H1 (cell line): ENCODE measurements around the gene PBX3. TPM values are rescaled to one million over a fixed set of nuclear protein-coding genes. Genes with fewer than 3 reads are reported as not detected.

Experiments used
- CTCF ChIA-PET: fragments of 300-600 bp; sonication (Branson Sonifier 250); formaldehyde crosslinking; loops from one replicate; lab custom pipeline; 2021; ENCODE audit not compliant: partially characterized antibody; lab: Charles Lee
- POLR2A ChIA-PET: fragments of 300-600 bp; sonication (Branson Sonifier 250); formaldehyde crosslinking; loops from one replicate; lab custom pipeline; 2021; ENCODE audit warnings: inconsistent platforms; ENCODE audit not compliant: partially characterized antibody; lab: Charles Lee
- DNase-seq, 2 experiments: peaks; one replicate each; pipeline versions ENCODE4 v3.0.0 to v3.0.0-alpha.2; 2010 to 2022; ENCODE audit warnings: low spot score in 2 of 2, low read depth in 1 of 2, mixed read lengths in 1 of 2
- FAIRE-seq: peaks from 2 replicates; lab custom pipeline; 2011; peaks lifted over from hg19 to GRCh38; lab: Jason Lieb, UNC
- H2AFZ ChIP-seq: 2 replicates; pipeline ENCODE4 v1.8.1; 2012; ENCODE audit warnings: low read length, inconsistent platforms
- H2AK5ac ChIP-seq: 2 replicates; pipeline ENCODE4 v1.6.1; 2013; ENCODE audit warnings: low read depth, low read length
- H2BK120ac ChIP-seq: replicated peaks from 2 replicates; pipeline ENCODE3; 2013; ENCODE audit warnings: low read depth, low read length, inconsistent platforms
- H2BK12ac ChIP-seq: 2 replicates; pipeline ENCODE4 v1.6.1; 2013; ENCODE audit warnings: low read depth, low read length
- H2BK15ac ChIP-seq: 2 replicates; pipeline ENCODE4 v1.6.1; 2013; ENCODE audit warnings: low read length
- H2BK20ac ChIP-seq: 2 replicates; pipeline ENCODE4 v1.6.1; 2013; ENCODE audit warnings: low read length
- H2BK5ac ChIP-seq: 2 replicates; pipeline ENCODE4 v1.6.1; 2013; ENCODE audit warnings: low read depth, low read length
- H3K14ac ChIP-seq: 2 replicates; pipeline ENCODE4 v1.6.1; 2013; ENCODE audit warnings: inconsistent platforms; ENCODE audit not compliant: insufficient read length
- H3K18ac ChIP-seq: 2 replicates; pipeline ENCODE4 v1.6.1; 2013; ENCODE audit warnings: low read length; ENCODE audit errors: extremely low read depth
- H3K23ac ChIP-seq: 2 replicates; pipeline ENCODE4 v1.6.1; 2013; ENCODE audit warnings: inconsistent platforms; ENCODE audit not compliant: insufficient read length
- H3K23me2 ChIP-seq: 2 replicates; pipeline ENCODE4 v1.6.1; 2013; ENCODE audit warnings: low read depth, low read length
- H3K27ac ChIP-seq: 2 replicates; pipeline ENCODE4 v1.6.1; 2011; ENCODE audit warnings: low read depth, low read length, inconsistent platforms
- H3K27me3 ChIP-seq, 4 experiments: replicated peaks in 1 of 4; 1 replicate in 1 of 4; 2 replicates in 3 of 4; pipeline versions ENCODE4 v1.6.1 to v1.8.1; 2011 to 2013; ENCODE audit warnings: low read length in 3 of 4, mild to moderate bottlenecking in 3 of 4, inconsistent platforms in 2 of 4, mixed read lengths in 2 of 4, moderate library complexity in 1 of 4; ENCODE audit not compliant: control insufficient read depth in 3 of 4, insufficient read depth in 3 of 4; ENCODE audit errors: extremely low read depth in 1 of 4
- H3K36me3 ChIP-seq, 4 experiments: 2 replicates each; pipeline versions ENCODE4 v1.6.1 to v1.8.1; 2011 to 2013; ENCODE audit warnings: mild to moderate bottlenecking in 4 of 4, low read length in 3 of 4, moderate library complexity in 2 of 4, control low read depth in 1 of 4, inconsistent platforms in 1 of 4; ENCODE audit not compliant: insufficient read depth in 4 of 4, control insufficient read depth in 2 of 4
- H3K4ac ChIP-seq: replicated peaks from 2 replicates; pipeline ENCODE3; 2013; ENCODE audit warnings: low read length, low read depth, mixed read lengths, inconsistent platforms; ENCODE audit not compliant: insufficient read length
- H3K4me1 ChIP-seq, 4 experiments: replicated peaks in 1 of 4; 1 replicate in 1 of 4; 2 replicates in 3 of 4; pipeline versions ENCODE4 v1.6.1 to v1.8.1; 2011 to 2013; ENCODE audit warnings: low read length in 3 of 4, inconsistent platforms in 2 of 4, mixed read lengths in 1 of 4; ENCODE audit not compliant: insufficient read depth in 4 of 4, control insufficient read depth in 3 of 4
- H3K4me2 ChIP-seq, 2 experiments: 2 replicates each; pipeline versions ENCODE4 v1.6.1 to v1.8.1; 2011 to 2013; ENCODE audit warnings: low read depth in 2 of 2, low read length in 2 of 2, control low read depth in 1 of 2, inconsistent platforms in 1 of 2, mild to moderate bottlenecking in 1 of 2; ENCODE audit not compliant: insufficient read depth in 1 of 2
- H3K4me3 ChIP-seq, 4 experiments: fragments of 200-600, 300-600 bp in 1 of 4; sonication (generic), shearing (Covaris generic), sonication (Bioruptor Twin) in 1 of 4; 2 replicates each; pipeline versions ENCODE4 v1.5.1 to v1.8.1; 2011 to 2016; ENCODE audit warnings: low read length in 4 of 4, low read depth in 3 of 4, control low read depth in 2 of 4, inconsistent platforms in 2 of 4, mild to moderate bottlenecking in 2 of 4, mixed read lengths in 1 of 4, moderate library complexity in 1 of 4; ENCODE audit not compliant: insufficient read depth in 2 of 4; ENCODE audit errors: extremely low read depth in 1 of 4
- H3K56ac ChIP-seq: replicated peaks from 2 replicates; pipeline ENCODE3; 2013; ENCODE audit warnings: low read depth, mild to moderate bottlenecking, mixed read lengths, low read length, inconsistent platforms; ENCODE audit not compliant: insufficient read length
- H3K79me1 ChIP-seq: 2 replicates; pipeline ENCODE4 v1.6.1; 2013; ENCODE audit warnings: low read depth, low read length, control low read depth
- H3K79me2 ChIP-seq, 2 experiments: 2 replicates each; pipeline versions ENCODE4 v1.6.1 to v1.8.1; 2012 to 2013; ENCODE audit warnings: low read length in 2 of 2, mild to moderate bottlenecking in 2 of 2, inconsistent platforms in 1 of 2; ENCODE audit not compliant: insufficient read depth in 2 of 2, control insufficient read depth in 1 of 2
- H3K9ac ChIP-seq, 4 experiments: replicated peaks in 1 of 4; 1 replicate in 1 of 4; 2 replicates in 3 of 4; pipeline versions ENCODE4 v1.6.1 to v1.8.1; 2011 to 2013; ENCODE audit warnings: low read depth in 3 of 4, low read length in 3 of 4, control low read depth in 2 of 4, mild to moderate bottlenecking in 2 of 4, moderate library complexity in 2 of 4, inconsistent platforms in 1 of 4; ENCODE audit errors: extremely low read depth in 1 of 4
- H3K9me3 ChIP-seq, 2 experiments: 2 replicates each; pipeline versions ENCODE4 v1.6.1 to v1.8.1; 2012 to 2013; ENCODE audit warnings: mild to moderate bottlenecking in 2 of 2, moderate library complexity in 2 of 2, control low read depth in 1 of 2, inconsistent platforms in 1 of 2, low read depth in 1 of 2, low read length in 1 of 2, mixed read lengths in 1 of 2; ENCODE audit not compliant: insufficient read depth in 2 of 2
- H4K20me1 ChIP-seq, 2 experiments: replicated peaks in 1 of 2; 2 replicates each; pipeline versions ENCODE3 to v1.8.1; 2011 to 2013; ENCODE audit warnings: inconsistent platforms in 2 of 2, low read length in 2 of 2, mild to moderate bottlenecking in 1 of 2; ENCODE audit not compliant: insufficient read depth in 2 of 2, control insufficient read depth in 1 of 2
- H4K5ac ChIP-seq: 2 replicates; pipeline ENCODE4 v1.6.1; 2013; ENCODE audit warnings: low read length, low read depth, mixed read lengths, inconsistent platforms; ENCODE audit not compliant: insufficient read length
- H4K8ac ChIP-seq: 2 replicates; pipeline ENCODE4 v1.8.0; 2013; ENCODE audit warnings: mild to moderate bottlenecking, moderate library complexity, low read length, inconsistent platforms; ENCODE audit not compliant: insufficient read depth; ENCODE audit errors: extremely low read depth
- H4K91ac ChIP-seq: replicated peaks from 2 replicates; pipeline ENCODE3; 2013; ENCODE audit warnings: low read length, mixed read lengths, inconsistent platforms; ENCODE audit not compliant: insufficient read length
- ATF2 ChIP-seq: IDR thresholded peaks from 2 replicates; pipeline ENCODE4 v1.6.1; 2012; ENCODE audit warnings: low read length, inconsistent platforms
- BCL11A ChIP-seq, 2 experiments: IDR thresholded peaks; one replicate each; pipeline ENCODE4 v1.6.1; 2011; ENCODE audit warnings: low read depth in 2 of 2, low read length in 2 of 2, mild to moderate bottlenecking in 2 of 2
- E2F6 ChIP-seq: IDR thresholded peaks from 2 replicates; pipeline ENCODE4 v1.6.1; 2012; ENCODE audit warnings: inconsistent platforms
- JUND ChIP-seq: IDR thresholded peaks from 2 replicates; pipeline ENCODE4 v1.6.1; 2011; ENCODE audit warnings: mild to moderate bottlenecking, improper control_type of control experiment, low read length
- KDM4A ChIP-seq: IDR thresholded peaks from one replicate; pipeline ENCODE4 v1.7.1; 2012; ENCODE audit warnings: low read depth, mild to moderate bottlenecking, moderate library complexity, low read length, inconsistent platforms; ENCODE audit not compliant: severe bottlenecking
- SP1 ChIP-seq: IDR thresholded peaks from 2 replicates; pipeline ENCODE4 v1.6.1; 2011; ENCODE audit warnings: low read depth, low read length
- TAF7 ChIP-seq: optimal IDR thresholded peaks from 2 replicates; pipeline ENCODE3; 2011; ENCODE audit warnings: low read depth, mild to moderate bottlenecking, inconsistent platforms, low read length, moderate library complexity, borderline replicate concordance
- USF2 ChIP-seq: IDR thresholded peaks from 2 replicates; pipeline ENCODE4 v1.6.1; 2011; ENCODE audit warnings: low read length, improper control_type of control experiment
- WGBS, 2 experiments: shearing (Covaris generic) in 1 of 2; methylation state at CpG; one replicate each; pipeline versions ENCODE4 v1.1.6 to v1.1.7; 2013 to 2015; ENCODE audit warnings: low lambda C conversion rate in 2 of 2, mixed read lengths in 2 of 2, inconsistent platforms in 1 of 2, low coverage in 1 of 2, missing lambda C conversion rate in 1 of 2; ENCODE audit not compliant: insufficient replicate concordance in 2 of 2, insufficient coverage in 1 of 2, insufficient read length in 1 of 2; ENCODE audit errors: extremely low coverage in 1 of 2, missing lambda C conversion rate in 1 of 2; 5-methylcytosine and 5-hydroxymethylcytosine counted together
- polyA plus RNA-seq, 7 experiments: library from polyadenylated mRNA; depleted of rRNA in 3 of 7; stranded (reverse) in 5 of 7; unstranded in 2 of 7; fragments of >200 nt in 5 of 7; fragments of 200-250 nt in 2 of 7; gene quantifications; 1 replicate in 5 of 7; 2 replicates in 1 of 7; 4 replicates in 1 of 7; pipeline versions ENCODE4 v1.2.1 to v1.2.3, GENCODE V29; 2011 to 2013; ENCODE audit warnings: missing spikeins in 2 of 7, mixed read lengths in 2 of 7
- total RNA-seq: library from RNA; stranded (reverse); fragmentation: NEBNext Ultra II Directional; extraction: Animal tissue kit (Norgen Biotek cat#: 25700); gene quantifications from 2 replicates; pipeline ENCODE4 v1.2.1, GENCODE V29; 2021

The PBX3 gene
- total and polyA plus RNA-seq, 2 of the 8 experiments (the other 6 are each of a cell fraction or from before 2014, with no cell fraction given), result 22.7 to 44.3 TPM

- no peak overlapping the region for H3K9ac ChIP-seq
- H3K56ac ChIP-seq, result no peak overlapping the region
- H3K4me2 ChIP-seq, result no peak overlapping the region
- no peaks in the 10 kb centered on the region for H3K9me3 ChIP-seq
- no peak overlapping the region for H4K8ac ChIP-seq
- H3K27me3 ChIP-seq, result no peaks in the 10 kb centered on the region
- no peak overlapping the region for H2AFZ ChIP-seq
- H2AK5ac ChIP-seq, result no peak overlapping the region
- H2BK5ac ChIP-seq, result no peak overlapping the region
- peaks cover 0 to 4% (median 0%) of the 10 kb centered on the region in 4 experiments; a peak in 1 of 8 replicates for H3K36me3 ChIP-seq
- CTCF ChIA-PET, result interaction anchor here (0.9 to 1.2 kb wide), 3 partner anchors 12 to 354 kb away, joined by 3 read pairs; no protein-coding TSS in a partner anchor
- H3K4me1 ChIP-seq, result peaks cover 0 to 5% (median 4%) of the 10 kb centered on the region in 4 experiments; a peak in 2 of 7 replicates
- no peak overlapping the region for H3K23ac ChIP-seq
- FAIRE-seq (no peak), DNase-seq (no peak)
- H4K91ac ChIP-seq, result no peak overlapping the region
- no peaks in the 10 kb centered on the region for H3K79me1 ChIP-seq
- H3K4ac ChIP-seq, result no peak overlapping the region
- H2BK20ac ChIP-seq, result no peak overlapping the region
- peaks cover 0 to 23% of the 10 kb centered on the region in 2 experiments; a peak in 2 of 4 replicates for H3K79me2 ChIP-seq
- no peak overlapping the region for H3K14ac ChIP-seq
- H3K18ac ChIP-seq, result no peak overlapping the region
- no peak overlapping the region for H2BK120ac ChIP-seq
- H4K20me1 ChIP-seq, result peaks cover 3 to 9% of the 10 kb centered on the region in 2 experiments
- no peak overlapping the region for H3K27ac ChIP-seq
- no peak overlapping the region for H2BK12ac ChIP-seq
- H3K23me2 ChIP-seq, result no peaks in the 10 kb centered on the region
- POLR2A ChIA-PET, result interaction anchor here (0.9 to 1.7 kb wide), 3 partner anchors 10 to 26 kb away, joined by 3 read pairs; no protein-coding TSS in a partner anchor
- no peak overlapping the region for H2BK15ac ChIP-seq
- no peak overlapping the region for H4K5ac ChIP-seq
- no peak overlapping the region for H3K4me3 ChIP-seq
- 70% methylated on average over 8 of the region's 8 CpGs; no CpG with 5 or more reads in 1 of the 2 experiments for WGBS, 2 experiments
- TF ChIP-seq USF2 (no peak), JUND (no peak), BCL11A (IDR thresholded peaks at IDR 0.05; ENCODE audit: low read depth in 2 of 2, low read length in 2 of 2) (no peak), KDM4A (no peak), E2F6 (no peak), ATF2 (no peak), SP1 (no peak), TAF7 (no peak)
Observed at GRCh38 chr9:125911861-125912644, 164.9 kb downstream of the PBX3 start.
